Endodermal cell (in vitro differentiated cells): ENCODE measurements around the gene TMIE. TPM values are rescaled to one million over a fixed set of nuclear protein-coding genes. Genes with fewer than 3 reads are reported as not detected.

Experiments
- DNase-seq: peaks from one replicate; pipeline ENCODE4 v3.0.0-alpha.2; 2017
- H3K27ac ChIP-seq: 2 replicates; pipeline ENCODE4 v1.5.1; 2013; ENCODE audit warnings: mild to moderate bottlenecking, low read depth, low read length, moderate library complexity
- H3K27me3 ChIP-seq: 2 replicates; pipeline ENCODE4 v1.6.1; 2013; ENCODE audit warnings: mild to moderate bottlenecking, low read length, moderate library complexity; ENCODE audit not compliant: insufficient read depth, control insufficient read depth, poor library complexity, severe bottlenecking
- H3K36me3 ChIP-seq: 2 replicates; pipeline ENCODE4 v1.7.0; 2013; ENCODE audit warnings: mild to moderate bottlenecking, low read length, moderate library complexity; ENCODE audit not compliant: control insufficient read depth, insufficient read depth
- H3K4me1 ChIP-seq: one replicate; pipeline ENCODE4 v1.7.0; 2013; ENCODE audit warnings: low read length; ENCODE audit not compliant: control insufficient read depth, insufficient read depth
- H3K4me3 ChIP-seq: 2 replicates; pipeline ENCODE4 v1.5.1; 2013; ENCODE audit warnings: mild to moderate bottlenecking, low read length, moderate library complexity
- H3K9ac ChIP-seq: 2 replicates; pipeline ENCODE4 v1.6.1; 2013; ENCODE audit warnings: mild to moderate bottlenecking, low read length, moderate library complexity; ENCODE audit not compliant: poor library complexity, severe bottlenecking; ENCODE audit errors: extremely low read depth
- H3K9me3 ChIP-seq: 2 replicates; pipeline ENCODE4 v1.6.1; 2013; ENCODE audit warnings: mild to moderate bottlenecking, low read length, moderate library complexity; ENCODE audit not compliant: control insufficient read depth
- H3K27ac Mint-ChIP-seq: 2 replicates; pipeline ENCODE4 v1.8.0; 2020; ENCODE audit warnings: mixed read lengths
- H3K27me3 Mint-ChIP-seq: 2 replicates; pipeline ENCODE4 v1.8.0; 2021; ENCODE audit warnings: mild to moderate bottlenecking, mixed read lengths; ENCODE audit not compliant: insufficient read depth
- H3K36me3 Mint-ChIP-seq: 2 replicates; pipeline ENCODE4 v1.8.0; 2020; ENCODE audit warnings: low read depth, mixed read lengths
- H3K4me1 Mint-ChIP-seq: 2 replicates; pipeline ENCODE4 v1.8.0; 2020; ENCODE audit warnings: mixed read lengths
- H3K4me3 Mint-ChIP-seq: 2 replicates; pipeline ENCODE4 v1.8.0; 2020; ENCODE audit warnings: mild to moderate bottlenecking, moderate library complexity, mixed read lengths
- H3K9me3 Mint-ChIP-seq: 2 replicates; pipeline ENCODE4 v1.8.0; 2020; ENCODE audit warnings: mild to moderate bottlenecking, mixed read lengths
- CTCF ChIP-seq: fragments of 200-600 bp; sonication (generic); conservative IDR thresholded peaks from 2 replicates; pipeline ENCODE4 v1.5.0; 2021; ENCODE audit warnings: antibody characterized with exemption, mild to moderate bottlenecking
- WGBS, 2 experiments: methylation state at CpG; one replicate each; pipeline versions ENCODE4 v1.1.5 to v1.1.7; 2013; ENCODE audit warnings: missing lambda C conversion rate in 2 of 2, mixed read lengths in 1 of 2; ENCODE audit not compliant: insufficient coverage in 1 of 2, insufficient read length in 1 of 2; 5-methylcytosine and 5-hydroxymethylcytosine counted together
- total RNA-seq, 2 donors: library from RNA; stranded (reverse); fragmentation: NEBNext Ultra II Directional in 1 of 2; extraction: Animal tissue kit (Norgen Biotek cat#: 25700) in 1 of 2; gene quantifications; 2 replicates in 1 of 2; 3 replicates in 1 of 2; pipeline ENCODE4 v1.2.1, GENCODE V29; 2021

TMIE gene
- total RNA-seq, 2 donors from 2014 or later, result 1.0 to 1.1 TPM

DNA sequence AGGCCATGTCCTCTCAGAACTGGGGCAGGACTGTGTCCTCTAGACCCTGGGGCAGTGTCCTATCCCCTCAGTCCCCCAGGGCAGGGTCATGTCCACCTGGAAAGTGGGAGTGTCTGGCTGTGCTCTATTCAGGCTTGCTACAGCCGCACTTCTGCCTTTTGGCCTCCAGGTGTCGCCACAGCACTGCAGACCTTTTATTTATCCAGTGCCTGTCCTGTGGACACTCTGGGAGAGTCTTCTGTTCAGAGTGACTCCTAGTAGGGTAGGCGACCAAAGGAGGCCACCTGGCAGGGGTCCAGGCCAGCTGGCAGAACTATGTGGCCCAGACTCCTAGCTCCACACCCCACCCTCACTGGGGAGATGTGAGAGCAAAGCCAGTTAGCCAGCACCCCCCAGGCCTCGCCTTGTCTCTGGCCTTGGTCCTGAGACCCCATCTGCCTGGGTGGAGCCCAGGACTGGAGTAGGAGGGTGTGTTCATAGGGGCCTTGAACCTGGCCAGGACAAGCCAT lies 3.9 kb downstream of the TMIE start:
- peak; percentile 98 for TF ChIP-seq CTCF
- peaks cover 2% of the 10 kb centered on the region for H3K4me1 Mint-ChIP-seq

GRCh38 chr3:46705751-46706552 lies 4.8 kb downstream of the TMIE start:
- no peak for TF ChIP-seq CTCF
- Histone ChIP-seq H3K4me1 (no peaks in the 10 kb centered on the region), H3K27ac (no peak overlapping the region), H3K27me3 (peaks cover 17% of the 10 kb centered on the region), H3K9me3 (no peaks in the 10 kb centered on the region), H3K9ac (no peak overlapping the region), H3K4me3 (no peak overlapping the region), H3K36me3 (no peaks in the 10 kb centered on the region)
- peaks cover 2% of the 10 kb centered on the region for H3K4me1 Mint-ChIP-seq
- no peaks in the 10 kb centered on the region for H3K36me3 Mint-ChIP-seq
- DNase-seq, result peak; percentile 69
- peaks cover 20% of the 10 kb centered on the region for H3K27me3 Mint-ChIP-seq
- WGBS, 2 experiments, result 81 to 83% methylated on average over 15 to 19 of the region's 19 CpGs
- no peak overlapping the region for H3K4me3 Mint-ChIP-seq
- H3K9me3 Mint-ChIP-seq, result no peaks in the 10 kb centered on the region
- H3K27ac Mint-ChIP-seq, result peak overlapping the region; percentile 31

More for the DNA sequence above, 3.9 kb downstream of the TMIE start:
- DNase-seq, result peak; percentile 93
- Mint-ChIP-seq H3K27ac (no peak overlapping the region), H3K27me3 (peaks cover 27% of the 10 kb centered on the region), H3K36me3 (no peaks in the 10 kb centered on the region), H3K4me3 (no peak overlapping the region), H3K9me3 (no peaks in the 10 kb centered on the region)
- Histone ChIP-seq H3K9me3 (no peaks in the 10 kb centered on the region), H3K27me3 (peaks cover 23% of the 10 kb centered on the region), H3K4me1 (no peaks in the 10 kb centered on the region), H3K36me3 (no peaks in the 10 kb centered on the region), H3K27ac (no peak overlapping the region), H3K9ac (no peak overlapping the region), H3K4me3 (no peak overlapping the region)
- 0 to 29% methylated on average over 1 to 4 of the region's 4 CpGs for WGBS, 2 experiments

DNA sequence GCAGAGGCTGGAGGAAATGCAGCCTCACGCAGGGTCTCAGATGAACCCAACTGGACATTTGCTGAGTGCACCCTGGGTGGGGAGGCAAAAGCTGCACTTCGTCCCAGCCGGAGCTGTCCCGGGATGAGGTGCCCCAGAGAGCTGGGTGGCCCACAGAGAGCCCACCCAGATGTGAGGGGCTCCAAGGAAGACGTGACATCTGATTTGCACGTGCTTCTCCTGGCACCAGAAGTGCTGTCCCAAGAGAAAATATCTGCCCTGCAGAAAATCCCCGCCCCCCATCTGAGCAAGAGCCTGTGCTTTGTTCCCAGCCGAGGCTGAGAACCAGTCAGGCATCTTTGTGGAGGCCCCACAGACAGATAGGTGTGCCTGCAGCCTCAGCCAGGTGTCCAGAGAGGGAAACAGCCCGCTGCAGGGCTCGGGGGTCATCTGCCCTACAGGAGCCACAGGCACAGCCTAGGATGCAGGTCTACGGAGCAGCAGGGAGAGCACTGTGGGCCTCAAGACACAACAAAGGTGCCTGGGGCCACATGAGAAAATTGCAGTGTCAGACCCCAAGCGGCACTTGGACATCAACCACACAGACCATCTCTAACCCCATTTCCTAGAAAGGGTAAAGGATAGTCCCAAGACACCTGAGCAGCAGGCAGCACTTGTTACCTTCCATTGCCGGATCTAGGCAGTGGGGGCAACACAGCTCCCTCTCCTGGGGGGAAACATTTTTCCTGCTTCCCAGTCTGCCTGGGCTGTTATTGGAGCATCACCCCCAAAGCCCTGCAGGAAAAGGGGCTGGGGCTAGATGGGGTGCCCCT lies 5.8 kb downstream of the TMIE start:
- Histone ChIP-seq H3K27ac (no peak overlapping the region), H3K4me3 (no peak overlapping the region), H3K9ac (no peak overlapping the region), H3K9me3 (no peaks in the 10 kb centered on the region), H3K36me3 (no peaks in the 10 kb centered on the region), H3K4me1 (no peaks in the 10 kb centered on the region), H3K27me3 (peaks cover 9% of the 10 kb centered on the region)
- Mint-ChIP-seq H3K27ac (no peak overlapping the region), H3K9me3 (no peaks in the 10 kb centered on the region), H3K4me3 (no peak overlapping the region), H3K36me3 (no peaks in the 10 kb centered on the region), H3K4me1 (peaks cover 2% of the 10 kb centered on the region), H3K27me3 (peaks cover 14% of the 10 kb centered on the region)
- 83 to 86% methylated on average over 10 to 13 of the region's 13 CpGs for WGBS, 2 experiments
- peak; percentile 32 for TF ChIP-seq CTCF
- peak; percentile 55 for DNase-seq
